OCI-LY7 (cell line): ENCODE data around the gene MED27. TPM values are rescaled to one million over a fixed set of nuclear protein-coding genes. Genes with fewer than 3 reads are reported as not detected.

Experiments
- BruUV-seq: library from RNA; stranded (reverse); fragments of 400-500 nt; replicated peaks from 2 replicates; lab custom pipeline; 2021; lab: Mats Ljungman, UMichigan
- CTCF ChIA-PET: fragments of 300-600 bp; sonication (Branson Sonifier 250); formaldehyde crosslinking; loops from one replicate; lab custom pipeline; 2022; ENCODE audit warnings: antibody characterized with exemption; ENCODE audit not compliant: unreplicated experiment; lab: Charles Lee
- POLR2A ChIA-PET: fragments of 300-600 bp; sonication (Branson Sonifier 250); formaldehyde crosslinking; loops from one replicate; lab custom pipeline; 2022; ENCODE audit warnings: antibody characterized with exemption; lab: Charles Lee
- DNase-seq: peaks from one replicate; pipeline ENCODE4 v3.0.0-alpha.2; 2015; ENCODE audit warnings: low spot score
- H2AFZ ChIP-seq: fragments of 200-600 bp; sonication (generic), shearing (Covaris generic); 2 replicates; pipeline ENCODE4 v1.6.1; 2014; ENCODE audit warnings: mild to moderate bottlenecking, antibody characterized with exemption, low read length, moderate library complexity
- H3K27ac ChIP-seq: fragments of 200-600 bp; sonication (generic); 2 replicates; pipeline ENCODE4 v1.5.1; 2014; ENCODE audit warnings: mixed run types, low read depth, mild to moderate bottlenecking, moderate library complexity, low read length, inconsistent platforms; ENCODE audit not compliant: poor library complexity, severe bottlenecking
- H3K36me3 ChIP-seq: fragments of 200-600 bp; sonication (generic); 2 replicates; pipeline ENCODE4 v1.6.1; 2014; ENCODE audit warnings: mild to moderate bottlenecking, antibody characterized with exemption, low read length, moderate library complexity, mixed read lengths; ENCODE audit not compliant: insufficient read depth
- H3K4me1 ChIP-seq: fragments of 200-600 bp; sonication (generic); 2 replicates; pipeline ENCODE4 v1.5.1; 2014; ENCODE audit warnings: mild to moderate bottlenecking, low read length; ENCODE audit not compliant: insufficient read depth, poor library complexity, severe bottlenecking
- H3K4me2 ChIP-seq: fragments of 200-600 bp; sonication (generic); 2 replicates; pipeline ENCODE4 v1.6.1; 2014; ENCODE audit warnings: mild to moderate bottlenecking, low read length
- H3K4me3 ChIP-seq: fragments of 200-600 bp; sonication (generic); 2 replicates; pipeline ENCODE4 v1.5.1; 2014; ENCODE audit warnings: mild to moderate bottlenecking, low read depth, low read length; ENCODE audit not compliant: poor library complexity, severe bottlenecking
- H3K79me2 ChIP-seq: fragments of 200-600 bp; sonication (generic); 2 replicates; pipeline ENCODE4 v1.6.1; 2016; ENCODE audit warnings: low read depth, mild to moderate bottlenecking, low read length, moderate library complexity, mixed read lengths; ENCODE audit not compliant: insufficient read depth
- H3K9me2 ChIP-seq: fragments of 200-600 bp; sonication (generic); 2 replicates; pipeline ENCODE4 v1.6.1; 2016; ENCODE audit warnings: mild to moderate bottlenecking, low read length, mixed read lengths; ENCODE audit not compliant: insufficient read depth
- H3K9me3 ChIP-seq: fragments of 200-600 bp; sonication (generic); 2 replicates; pipeline ENCODE4 v1.6.1; 2014; ENCODE audit warnings: mild to moderate bottlenecking, mixed run types, low read length, mixed read lengths
- H4K20me1 ChIP-seq: fragments of 200-600 bp; sonication (generic); 2 replicates; pipeline ENCODE4 v1.6.1; 2014; ENCODE audit warnings: mild to moderate bottlenecking, antibody characterized with exemption, low read length, moderate library complexity, mixed read lengths; ENCODE audit not compliant: insufficient read depth
- EZH2phosphoT487 ChIP-seq: fragments of 200-600 bp; sonication (generic); IDR thresholded peaks from 2 replicates; pipeline ENCODE4 v1.6.1; 2018; ENCODE audit warnings: low read depth, borderline replicate concordance, mild to moderate bottlenecking, mixed run types, antibody characterized with exemption, low read length, moderate library complexity, mixed read lengths
- intact Hi-C: fragments of 100-400 bp; cut with micrococcal nuclease; formaldehyde crosslinking; loops from one replicate; pipeline ENCODE4 v1.10.0; 2022; ENCODE audit not compliant: unreplicated experiment
- total RNA-seq, 2 experiments: library from RNA; depleted of rRNA in 1 of 2; stranded (reverse); fragments of >200 nt in 1 of 2; shearing (Covaris generic) in 1 of 2; gene quantifications; 2 replicates each; pipeline ENCODE4 v1.2.3, GENCODE V29; 2014 to 2022
- TF ChIP-seq, protein P1 (sequence below): fragments of 200-600 bp; sonication (generic); conservative IDR thresholded peaks from 2 replicates; pipeline ENCODE4 v1.5.1; 2014; ENCODE audit warnings: mild to moderate bottlenecking, antibody characterized with exemption, low read length, moderate library complexity, mixed read lengths

MED27 gene
- total RNA-seq, 2 experiments from 2014 or later = 23.1 to 32.6 TPM

DNA sequence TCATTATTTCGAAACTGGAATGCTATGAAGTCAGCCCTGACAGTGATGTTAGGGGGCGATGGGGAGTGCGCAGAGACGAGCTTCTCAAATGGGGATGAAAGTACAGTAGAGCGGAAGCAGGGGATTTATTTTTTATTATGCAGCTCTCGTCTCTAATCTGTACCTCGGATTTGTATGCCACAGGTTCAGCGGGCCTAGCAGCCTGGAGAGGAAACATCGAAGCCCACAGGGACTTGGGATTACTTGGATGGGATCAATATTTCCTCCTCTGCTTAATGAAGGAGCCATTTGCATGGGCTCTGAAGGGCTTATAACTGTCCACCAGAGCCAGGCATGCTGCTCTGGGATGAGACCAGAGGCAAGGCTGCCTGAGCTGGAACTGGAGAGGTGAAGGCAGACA, 206.3 kb downstream of the MED27 start:
- intact Hi-C loops = no loop called here
- Histone ChIP-seq H3K9me3 (no peaks in the 10 kb centered on the region), H2AFZ (no peak overlapping the region), H3K4me1 (no peaks in the 10 kb centered on the region), H3K4me3 (no peak overlapping the region), H3K79me2 (no peaks in the 10 kb centered on the region), H3K27ac (no peak overlapping the region), H4K20me1 (no peaks in the 10 kb centered on the region), H3K36me3 (no peaks in the 10 kb centered on the region), H3K9me2 (no peaks in the 10 kb centered on the region), H3K4me2 (no peak overlapping the region)
- ChIA-PET CTCF (no interaction called here), POLR2A (no interaction called here)
- no TSS peak for BruUV-seq
- DNase-seq = no peak
- TF ChIP-seq, protein P1, sequence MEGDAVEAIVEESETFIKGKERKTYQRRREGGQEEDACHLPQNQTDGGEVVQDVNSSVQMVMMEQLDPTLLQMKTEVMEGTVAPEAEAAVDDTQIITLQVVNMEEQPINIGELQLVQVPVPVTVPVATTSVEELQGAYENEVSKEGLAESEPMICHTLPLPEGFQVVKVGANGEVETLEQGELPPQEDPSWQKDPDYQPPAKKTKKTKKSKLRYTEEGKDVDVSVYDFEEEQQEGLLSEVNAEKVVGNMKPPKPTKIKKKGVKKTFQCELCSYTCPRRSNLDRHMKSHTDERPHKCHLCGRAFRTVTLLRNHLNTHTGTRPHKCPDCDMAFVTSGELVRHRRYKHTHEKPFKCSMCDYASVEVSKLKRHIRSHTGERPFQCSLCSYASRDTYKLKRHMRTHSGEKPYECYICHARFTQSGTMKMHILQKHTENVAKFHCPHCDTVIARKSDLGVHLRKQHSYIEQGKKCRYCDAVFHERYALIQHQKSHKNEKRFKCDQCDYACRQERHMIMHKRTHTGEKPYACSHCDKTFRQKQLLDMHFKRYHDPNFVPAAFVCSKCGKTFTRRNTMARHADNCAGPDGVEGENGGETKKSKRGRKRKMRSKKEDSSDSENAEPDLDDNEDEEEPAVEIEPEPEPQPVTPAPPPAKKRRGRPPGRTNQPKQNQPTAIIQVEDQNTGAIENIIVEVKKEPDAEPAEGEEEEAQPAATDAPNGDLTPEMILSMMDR = no peak
- TF ChIP-seq EZH2phosphoT487 = no peak

DNA sequence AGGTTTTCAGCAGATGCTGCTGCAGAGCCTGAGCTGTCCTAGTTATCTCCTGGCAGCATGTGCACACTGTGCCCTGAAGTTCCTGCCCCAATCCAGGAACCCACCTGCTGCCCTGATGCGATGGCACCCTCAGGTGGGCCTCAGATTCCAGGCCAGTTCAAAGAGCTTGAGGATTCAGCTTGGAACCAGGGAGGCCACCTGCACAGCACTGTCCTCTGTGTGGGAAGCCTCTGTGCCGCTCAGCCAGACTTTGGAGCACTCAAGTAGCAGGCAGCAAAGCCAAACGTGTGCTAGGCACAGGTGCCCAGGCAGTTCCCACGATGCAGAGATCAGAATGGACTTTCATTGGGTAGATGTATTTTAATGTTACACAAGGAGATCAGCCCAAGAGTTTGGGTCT, 207.0 kb downstream of the MED27 start:
- no peak for DNase-seq
- ChIA-PET CTCF (no interaction called here), POLR2A (no interaction called here)
- no TSS peak for BruUV-seq
- intact Hi-C loops = no loop called here
- Histone ChIP-seq H3K9me3 (no peaks in the 10 kb centered on the region), H3K9me2 (no peaks in the 10 kb centered on the region), H3K4me3 (no peak overlapping the region), H2AFZ (no peak overlapping the region), H3K36me3 (no peaks in the 10 kb centered on the region), H3K4me2 (no peak overlapping the region), H3K27ac (no peak overlapping the region), H3K79me2 (no peaks in the 10 kb centered on the region), H3K4me1 (no peaks in the 10 kb centered on the region), H4K20me1 (no peaks in the 10 kb centered on the region)
- TF ChIP-seq, protein P1 = no peak
- no peak for TF ChIP-seq EZH2phosphoT487

DNA sequence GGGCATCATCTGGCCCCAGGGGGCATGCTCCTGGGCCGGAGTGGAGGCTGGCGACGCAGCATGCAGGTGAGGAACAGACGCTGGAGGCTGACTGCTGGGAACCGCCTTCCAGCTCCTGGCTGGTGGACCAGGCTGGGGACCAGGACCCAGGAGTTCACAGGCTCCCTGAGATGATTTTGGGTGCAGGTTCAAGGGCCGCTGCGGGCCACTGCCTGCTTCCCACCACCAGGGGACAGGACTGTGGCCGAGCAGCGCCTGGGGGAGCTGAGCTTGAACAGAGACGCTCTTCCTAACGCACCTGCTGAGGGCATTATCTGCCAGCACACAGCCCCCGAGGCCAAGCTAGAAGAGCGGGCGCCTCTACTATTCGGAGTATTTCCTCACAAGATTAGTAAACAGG, 207.7 kb downstream of the MED27 start:
- no peak overlapping the region for H2AFZ ChIP-seq
- H4K20me1 ChIP-seq = no peaks in the 10 kb centered on the region
- DNase-seq = no peak
- no peak overlapping the region for H3K4me3 ChIP-seq
- POLR2A ChIA-PET = no interaction called here
- H3K9me2 ChIP-seq = no peaks in the 10 kb centered on the region
- no peaks in the 10 kb centered on the region for H3K4me1 ChIP-seq
- H3K79me2 ChIP-seq = no peaks in the 10 kb centered on the region
- intact Hi-C loops = no loop called here
- no peak overlapping the region for H3K4me2 ChIP-seq
- no TSS peak for BruUV-seq
- H3K27ac ChIP-seq = no peak overlapping the region
- no peak for TF ChIP-seq EZH2phosphoT487
- TF ChIP-seq, protein P1 = no peak
- no peaks in the 10 kb centered on the region for H3K36me3 ChIP-seq
- CTCF ChIA-PET = no interaction called here
- no peaks in the 10 kb centered on the region for H3K9me3 ChIP-seq
